Stimulated activated CD8-positive, alpha-beta memory T cell treated with anti-CD3 and anti-CD28 coated beads, Interleukin-4, amount 100 ng/mL, for 4 hours (primary cell): ENCODE measurements around the gene PNMA6E.

Source experiments
- DNase-seq, 2 donors: peaks; one replicate each; pipeline ENCODE4 v3.0.0-alpha.2; 2020; ENCODE audit warnings: low read depth in 2 of 2, low spot score in 1 of 2

PNMA6E gene

DNA sequence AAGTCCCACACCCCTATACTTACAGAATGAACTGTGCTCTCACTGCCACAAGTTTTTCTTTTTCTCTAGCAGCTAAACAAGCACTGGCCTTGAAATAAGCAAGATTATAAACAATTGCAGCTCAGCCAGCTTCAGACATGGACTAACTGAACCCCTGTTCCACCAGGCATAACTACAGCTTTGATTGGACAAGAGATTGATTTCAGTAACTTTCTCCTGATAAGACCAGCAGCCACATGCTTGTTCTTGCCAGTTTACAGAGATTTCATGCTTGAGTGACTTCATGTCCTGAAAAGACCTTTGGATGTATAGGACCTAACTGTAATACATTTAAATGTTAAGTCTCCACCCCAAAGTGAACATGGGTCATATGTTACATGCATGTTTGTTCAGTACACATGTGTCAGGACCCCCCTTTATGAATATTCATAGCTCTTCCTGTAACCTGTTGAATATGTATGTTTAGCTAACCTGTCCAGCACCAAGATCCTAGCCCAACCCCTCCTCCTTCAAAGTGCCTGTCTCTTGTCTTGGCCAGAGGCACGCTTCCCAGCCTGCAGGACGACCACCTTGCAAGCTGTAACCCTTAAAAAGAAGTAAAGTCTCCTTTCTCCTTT, 39.3 kb downstream of the PNMA6E start:
- no peak for DNase-seq

DNA sequence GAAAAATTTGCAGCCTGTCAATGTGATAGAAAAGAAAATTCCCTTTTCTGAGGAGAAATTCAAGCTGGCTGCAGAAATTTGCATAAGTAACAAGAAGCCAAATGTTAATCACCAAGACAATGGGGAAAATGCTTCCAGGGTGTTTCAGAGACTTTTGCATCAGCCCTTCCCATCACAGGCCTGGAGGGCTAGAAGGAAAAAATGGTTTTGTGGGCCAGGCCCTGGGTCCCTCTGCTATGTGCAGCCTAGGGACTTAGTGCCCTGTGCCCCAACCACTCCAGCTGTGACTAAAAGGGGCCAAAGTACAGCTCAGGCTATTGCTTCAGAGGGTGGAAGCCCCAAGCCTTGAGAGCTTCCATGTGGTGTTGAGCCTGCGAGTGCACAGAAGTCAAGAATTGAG, 43.3 kb downstream of the PNMA6E start:
- no peak for DNase-seq

DNA sequence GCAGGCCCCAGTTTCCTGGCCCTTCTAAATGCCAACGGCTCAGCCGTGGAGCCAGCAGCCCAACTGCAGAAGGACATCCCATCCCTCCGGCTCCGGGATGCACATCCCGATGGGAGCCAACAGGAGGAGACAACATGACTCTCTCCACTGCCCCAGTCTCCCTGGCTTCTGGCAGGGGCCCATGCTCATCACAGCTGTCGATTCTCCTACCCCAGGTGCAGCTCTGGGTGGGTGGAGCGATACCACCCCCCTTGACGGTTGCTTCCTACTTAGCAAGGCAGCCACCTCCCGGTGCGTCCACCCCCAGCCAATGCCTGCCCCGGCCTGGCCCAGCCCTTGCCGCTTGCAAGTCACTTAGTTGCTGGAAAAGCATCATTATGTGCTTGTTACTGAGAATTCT, 47.7 kb downstream of the PNMA6E start:
- no peak for DNase-seq

DNA sequence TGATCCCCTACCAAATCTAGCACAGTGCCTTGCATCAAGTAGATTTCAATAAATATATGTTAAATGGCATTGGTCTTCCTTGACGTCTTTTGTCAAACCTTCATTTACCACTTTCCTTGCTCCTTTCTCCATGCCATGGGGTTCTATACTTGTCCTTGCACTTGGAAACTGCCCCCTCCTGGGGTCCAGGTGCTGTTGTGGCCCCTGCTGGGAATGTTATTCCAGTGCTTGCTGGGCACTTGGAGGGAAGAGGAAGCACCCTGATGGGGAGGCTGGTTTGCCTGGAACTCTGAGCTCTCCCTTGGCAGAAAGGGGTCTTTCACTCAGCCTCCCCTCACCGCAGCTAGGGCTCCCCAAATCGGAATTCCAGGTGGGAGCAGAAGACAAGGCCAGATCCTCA, 48.3 kb downstream of the PNMA6E start:
- no peak for DNase-seq

DNA sequence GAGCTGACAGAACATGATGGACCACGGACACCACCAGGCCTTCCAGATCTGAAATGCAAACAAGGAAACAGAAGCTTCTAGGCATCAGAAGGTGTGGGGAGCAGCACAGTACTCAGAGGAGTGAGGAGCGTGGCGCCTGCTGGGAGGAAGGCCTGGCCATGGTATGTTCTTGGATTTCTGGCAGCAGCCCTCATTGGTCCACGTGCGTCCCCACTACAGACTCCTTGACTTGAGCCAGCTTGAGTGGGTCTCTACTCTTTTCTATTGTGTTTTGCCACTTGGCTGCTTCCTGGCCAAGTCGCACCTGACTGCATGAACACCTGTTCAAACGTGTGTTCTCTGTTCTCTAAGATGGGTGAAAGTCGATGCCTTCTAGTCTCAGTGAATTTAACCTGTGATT, 49.2 kb downstream of the PNMA6E start:
- no peak for DNase-seq

DNA sequence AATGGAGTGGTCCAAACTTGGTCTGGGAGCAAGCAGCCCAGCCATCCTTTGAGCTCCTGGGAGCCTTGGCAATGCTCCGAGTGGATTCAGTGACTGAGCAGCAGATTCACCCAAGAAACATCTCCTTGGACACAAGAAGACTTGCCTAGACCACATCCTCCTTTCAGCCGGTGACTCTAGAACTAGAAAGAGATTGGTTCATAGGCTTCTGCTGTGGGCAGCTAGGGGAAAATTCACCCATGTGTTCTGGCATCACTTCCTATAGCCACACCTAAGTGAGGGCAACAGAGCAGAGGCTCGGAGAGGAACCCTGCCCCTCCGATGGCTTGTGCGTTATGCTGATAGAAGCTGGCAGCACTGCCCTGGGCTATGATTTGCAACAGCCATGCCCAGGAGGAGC, 51.2 kb downstream of the PNMA6E start:
- DNase-seq, result no peak

DNA sequence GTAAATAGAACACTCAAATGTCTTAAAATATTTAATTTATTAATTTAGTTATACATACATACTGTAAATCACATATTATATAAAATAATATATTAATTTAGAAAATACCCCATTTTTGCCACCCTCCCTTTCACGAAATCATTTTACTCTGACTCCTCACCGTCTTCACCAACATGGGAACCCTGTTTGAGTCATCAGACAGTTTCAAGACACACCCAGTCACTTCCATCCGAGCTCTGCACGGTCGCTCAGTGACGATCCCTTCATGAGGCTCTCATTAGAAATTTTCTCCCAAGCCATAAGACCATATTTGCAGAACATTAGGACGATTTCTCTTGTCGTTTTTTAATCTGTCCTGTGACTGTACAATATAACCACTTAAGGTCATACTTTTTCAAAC, 52.7 kb downstream of the PNMA6E start:
- DNase-seq, result no peak

DNA sequence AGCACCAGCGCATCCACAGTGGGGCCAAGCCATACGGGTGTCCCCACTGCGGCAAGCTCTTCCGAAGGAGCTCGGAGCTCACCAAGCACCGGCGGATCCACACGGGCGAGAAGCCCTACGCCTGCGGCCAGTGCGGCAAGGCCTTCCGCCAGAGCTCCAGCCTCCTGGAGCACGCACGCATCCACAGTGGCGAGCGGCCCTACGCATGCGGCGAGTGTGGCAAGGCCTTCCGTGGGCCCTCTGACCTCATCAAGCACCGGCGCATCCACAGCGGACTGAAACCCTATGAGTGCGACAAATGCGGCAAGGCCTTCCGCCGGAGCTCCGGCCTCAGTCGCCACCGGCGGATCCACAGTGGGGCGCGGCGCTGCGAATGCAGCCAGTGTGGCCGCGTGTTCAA, 53.6 kb downstream of the PNMA6E start:
- no peak for DNase-seq
